Chondrocyte (in vitro differentiated cells): ENCODE results near the gene TMTC1. TPM values are rescaled to one million over a fixed set of nuclear protein-coding genes. Genes with fewer than 3 reads are reported as not detected.

ENCODE experiments used
- DNase-seq: peaks from one replicate; pipeline ENCODE4 v3.0.0; 2021; ENCODE audit warnings: mixed read lengths, low spot score
- H3K27ac Mint-ChIP-seq: one replicate; pipeline ENCODE4 v1.8.0; 2021; ENCODE audit warnings: mild to moderate bottlenecking, moderate library complexity, mixed read lengths; ENCODE audit not compliant: unreplicated experiment
- H3K27me3 Mint-ChIP-seq: 2 replicates; pipeline ENCODE4 v1.8.0; 2021; ENCODE audit warnings: low read depth, mixed read lengths
- H3K36me3 Mint-ChIP-seq: 2 replicates; pipeline ENCODE4 v1.8.0; 2021; ENCODE audit warnings: low read depth, mixed read lengths
- H3K4me1 Mint-ChIP-seq: 2 replicates; pipeline ENCODE4 v1.8.0; 2021; ENCODE audit warnings: low read depth, mild to moderate bottlenecking, mixed read lengths
- H3K4me3 Mint-ChIP-seq: one replicate; pipeline ENCODE4 v1.8.0; 2021; ENCODE audit warnings: mild to moderate bottlenecking, moderate library complexity, mixed read lengths; ENCODE audit not compliant: unreplicated experiment
- H3K9me3 Mint-ChIP-seq: 2 replicates; pipeline ENCODE4 v1.8.0; 2021; ENCODE audit warnings: low read depth, mixed read lengths
- CTCF ChIP-seq: fragments of 200-600 bp; sonication (generic); IDR thresholded peaks from 2 replicates; pipeline ENCODE4 v1.5.0; 2021; ENCODE audit warnings: antibody characterized with exemption, mild to moderate bottlenecking, moderate library complexity
- total RNA-seq: library from RNA; stranded (reverse); gene quantifications from 3 replicates; pipeline ENCODE4 v1.2.1, GENCODE V29; 2021

TMTC1 gene
- total RNA-seq, 1 donor from 2014 or later = 25.2 TPM

GRCh38 chr12:29546000-29546399 is 237.7 kb downstream of the TMTC1 start:
- Mint-ChIP-seq H3K4me1 (peaks cover 17% of the 10 kb centered on the region), H3K27ac (no peak overlapping the region), H3K27me3 (no peaks in the 10 kb centered on the region)

GRCh38 chr12:29545102-29545467 is 238.7 kb downstream of the TMTC1 start:
- Mint-ChIP-seq H3K4me3 (no peak overlapping the region), H3K9me3 (no peaks in the 10 kb centered on the region), H3K27ac (no peak overlapping the region), H3K4me1 (peaks cover 17% of the 10 kb centered on the region), H3K27me3 (no peaks in the 10 kb centered on the region), H3K36me3 (peaks cover 11% of the 10 kb centered on the region)
- no peak for DNase-seq
- TF ChIP-seq CTCF = no peak

More at GRCh38 chr12:29546000-29546399, 237.7 kb downstream of the TMTC1 start:
- DNase-seq = no peak
- Mint-ChIP-seq H3K9me3 (no peaks in the 10 kb centered on the region), H3K36me3 (peaks cover 11% of the 10 kb centered on the region), H3K4me3 (no peak overlapping the region)
- TF ChIP-seq CTCF = no peak

- Mint-ChIP-seq H3K27me3 (no peaks in the 10 kb centered on the region), H3K4me1 (peaks cover 17% of the 10 kb centered on the region), H3K9me3 (no peaks in the 10 kb centered on the region), H3K36me3 (peaks cover 11% of the 10 kb centered on the region), H3K27ac (no peak overlapping the region), H3K4me3 (no peak overlapping the region)
- no peak for TF ChIP-seq CTCF
- DNase-seq = no peak
These were observed 239.2 kb downstream of the TMTC1 start for GRCh38 chr12:29544428-29545101.

- TF ChIP-seq CTCF = no peak
- Mint-ChIP-seq H3K36me3 (peaks cover 11% of the 10 kb centered on the region), H3K9me3 (no peaks in the 10 kb centered on the region), H3K4me3 (no peak overlapping the region), H3K27ac (no peak overlapping the region), H3K4me1 (peaks cover 17% of the 10 kb centered on the region), H3K27me3 (no peaks in the 10 kb centered on the region)
- DNase-seq = no peak
These were observed 240.7 kb downstream of the TMTC1 start for GRCh38 chr12:29543036-29543435.

- Mint-ChIP-seq H3K27me3 (no peaks in the 10 kb centered on the region), H3K9me3 (no peaks in the 10 kb centered on the region), H3K4me3 (no peak overlapping the region), H3K4me1 (no peaks in the 10 kb centered on the region), H3K27ac (no peak overlapping the region), H3K36me3 (peaks cover 2% of the 10 kb centered on the region)
- no peak for TF ChIP-seq CTCF
- DNase-seq = no peak
These were observed 246.4 kb downstream of the TMTC1 start for GRCh38 chr12:29537298-29537697.
